IMR-90 (cell line): ENCODE results near the gene DNAJC13. TPM values are rescaled to one million over a fixed set of nuclear protein-coding genes. Genes with fewer than 3 reads are reported as not detected.

Experiments
- ATAC-seq: fragments of 200-7000 bp; cut with Tn5 transposase; 2 replicates; pipeline ENCODE4 v1.9.1; 2020; ENCODE audit warnings: low read depth, mild to moderate bottlenecking, moderate library complexity
- BruUV-seq: library from RNA; stranded (reverse); fragments of 400-500 nt; replicated peaks from 2 replicates; lab custom pipeline; 2021; lab: Mats Ljungman, UMichigan
- CTCF ChIA-PET: fragments of 300-600 bp; formaldehyde crosslinking; extraction: SDS; loops from one replicate; lab custom pipeline; 2021; ENCODE audit warnings: antibody characterized with exemption; lab: Yijun Ruan, JAX
- POLR2A ChIA-PET: fragments of 300-600 bp; sonication (Branson Sonifier 250); formaldehyde crosslinking; loops from one replicate; lab custom pipeline; 2022; ENCODE audit warnings: antibody characterized with exemption; ENCODE audit not compliant: unreplicated experiment; lab: Charles Lee
- DNase-seq: peaks from one replicate; pipeline ENCODE4 v3.0.0; 2013
- H2AFZ ChIP-seq: replicated peaks from 2 replicates; pipeline ENCODE3; 2013; ENCODE audit warnings: low read length, mild to moderate bottlenecking; ENCODE audit not compliant: poor library complexity
- H2AK5ac ChIP-seq: 2 replicates; pipeline ENCODE4 v1.6.1; 2013; ENCODE audit warnings: low read depth, low read length, inconsistent platforms
- H2AK9ac ChIP-seq: replicated peaks from 2 replicates; pipeline ENCODE3; 2013; ENCODE audit warnings: mild to moderate bottlenecking, low read depth, low read length, moderate library complexity; ENCODE audit not compliant: poor library complexity
- H2BK120ac ChIP-seq: 2 replicates; pipeline ENCODE4 v1.6.1; 2013; ENCODE audit warnings: low read depth, low read length, inconsistent platforms
- H2BK15ac ChIP-seq: 3 replicates; pipeline ENCODE4 v1.6.1; 2013; ENCODE audit warnings: low read depth, low read length, inconsistent platforms
- H2BK20ac ChIP-seq: 2 replicates; pipeline ENCODE4 v1.6.1; 2013; ENCODE audit warnings: low read depth, mild to moderate bottlenecking, inconsistent platforms, low read length, moderate library complexity
- H2BK5ac ChIP-seq: 2 replicates; pipeline ENCODE4 v1.6.1; 2013; ENCODE audit warnings: mild to moderate bottlenecking, low read depth, low read length, inconsistent platforms; ENCODE audit not compliant: poor library complexity, severe bottlenecking
- H3K14ac ChIP-seq: replicated peaks from 2 replicates; pipeline ENCODE4 v1.6.1; 2013; ENCODE audit warnings: low read depth, low read length, inconsistent platforms
- H3K18ac ChIP-seq: 2 replicates; pipeline ENCODE4 v1.6.1; 2013; ENCODE audit warnings: low read depth, low read length, control low read depth
- H3K23ac ChIP-seq: 2 replicates; pipeline ENCODE4 v1.6.1; 2013; ENCODE audit warnings: low read depth, low read length, inconsistent platforms
- H3K27ac ChIP-seq: 2 replicates; pipeline ENCODE4 v1.5.1; 2013; ENCODE audit warnings: mild to moderate bottlenecking, control low read depth, low read length; ENCODE audit not compliant: insufficient read depth
- H3K27me3 ChIP-seq: 2 replicates; pipeline ENCODE4 v1.6.1; 2013; ENCODE audit warnings: low read length; ENCODE audit not compliant: control insufficient read depth, insufficient read depth
- H3K36me3 ChIP-seq: 2 replicates; pipeline ENCODE4 v1.6.1; 2013; ENCODE audit warnings: low read length, mixed read lengths; ENCODE audit not compliant: control insufficient read depth, insufficient read depth
- H3K4ac ChIP-seq: 2 replicates; pipeline ENCODE4 v1.6.1; 2013; ENCODE audit warnings: low read depth, low read length, inconsistent platforms
- H3K4me1 ChIP-seq: 2 replicates; pipeline ENCODE4 v1.6.1; 2013; ENCODE audit warnings: low read length, mixed read lengths; ENCODE audit not compliant: control insufficient read depth, insufficient read depth
- H3K4me2 ChIP-seq: 2 replicates; pipeline ENCODE4 v1.6.1; 2013; ENCODE audit warnings: low read depth, mild to moderate bottlenecking, control low read depth, low read length, moderate library complexity
- H3K4me3 ChIP-seq: 2 replicates; pipeline ENCODE4 v1.5.1; 2013; ENCODE audit warnings: low read depth, mild to moderate bottlenecking, control low read depth, low read length, moderate library complexity; ENCODE audit not compliant: insufficient read depth
- H3K56ac ChIP-seq: 2 replicates; pipeline ENCODE4 v1.6.1; 2013; ENCODE audit warnings: low read length, inconsistent platforms; ENCODE audit not compliant: insufficient read depth; ENCODE audit errors: extremely low read depth
- H3K79me1 ChIP-seq, 2 experiments: 2 replicates each; pipeline ENCODE4 v1.6.1; 2013; ENCODE audit warnings: low read length in 2 of 2, inconsistent platforms in 1 of 2, low read depth in 1 of 2
- H3K9ac ChIP-seq: 2 replicates; pipeline ENCODE4 v1.6.1; 2013; ENCODE audit warnings: low read depth, low read length, control low read depth
- H3K9me1 ChIP-seq: 2 replicates; pipeline ENCODE4 v1.6.1; 2013; ENCODE audit warnings: low read length, inconsistent platforms; ENCODE audit not compliant: insufficient read depth
- H3K9me3 ChIP-seq: 2 replicates; pipeline ENCODE4 v1.6.1; 2013; ENCODE audit warnings: low read length; ENCODE audit not compliant: control insufficient read depth, insufficient read depth
- H4K20me1 ChIP-seq: 2 replicates; pipeline ENCODE4 v1.6.1; 2013; ENCODE audit warnings: low read length, inconsistent platforms; ENCODE audit not compliant: insufficient read depth
- H4K5ac ChIP-seq: 2 replicates; pipeline ENCODE4 v1.6.1; 2013; ENCODE audit warnings: mild to moderate bottlenecking, low read depth, low read length, control low read depth
- H4K8ac ChIP-seq, 2 experiments: 2 replicates each; pipeline ENCODE4 v1.6.1; 2013; ENCODE audit warnings: low read depth in 2 of 2, low read length in 2 of 2, control low read depth in 1 of 2, inconsistent platforms in 1 of 2
- H4K91ac ChIP-seq: 2 replicates; pipeline ENCODE4 v1.6.1; 2013; ENCODE audit warnings: low read depth, low read length, inconsistent platforms; ENCODE audit not compliant: insufficient read depth
- BHLHE40 ChIP-seq: fragments of 150-350 bp; IDR thresholded peaks from 2 replicates; pipeline ENCODE4 v1.6.1; 2016; ENCODE audit warnings: mild to moderate bottlenecking, low read depth, low read length
- CEBPB ChIP-seq: IDR thresholded peaks from 2 replicates; pipeline ENCODE4 v1.6.1; 2012; ENCODE audit warnings: low read depth, low read length, improper control_type of control experiment
- CHD1 ChIP-seq: IDR thresholded peaks from 2 replicates; pipeline ENCODE4 v1.6.1; 2012; ENCODE audit warnings: low read depth, low read length, improper control_type of control experiment
- CTCF ChIP-seq: conservative IDR thresholded peaks from 2 replicates; pipeline ENCODE4 v1.5.1; 2012; ENCODE audit warnings: mild to moderate bottlenecking, low read depth, low read length, improper control_type of control experiment
- ELK1 ChIP-seq: fragments of 150-350 bp; IDR thresholded peaks from 2 replicates; pipeline ENCODE4 v1.6.1; 2016; ENCODE audit warnings: low read depth, mild to moderate bottlenecking, low read length, moderate library complexity, borderline replicate concordance
- FOS ChIP-seq: fragments of 150-350 bp; IDR thresholded peaks from 2 replicates; pipeline ENCODE4 v1.6.1; 2016; ENCODE audit warnings: low read depth, low read length
- MAFK ChIP-seq: IDR thresholded peaks from 2 replicates; pipeline ENCODE4 v1.6.1; 2012; ENCODE audit warnings: low read depth, low read length, improper control_type of control experiment
- MAZ ChIP-seq: IDR thresholded peaks from 2 replicates; pipeline ENCODE4 v1.6.1; 2012; ENCODE audit warnings: low read depth, mild to moderate bottlenecking, low read length, improper control_type of control experiment, moderate library complexity, borderline replicate concordance
- MXI1 ChIP-seq: IDR thresholded peaks from 2 replicates; pipeline ENCODE4 v1.6.1; 2012; ENCODE audit warnings: low read depth, mild to moderate bottlenecking, low read length, moderate library complexity, borderline replicate concordance
- NFE2L2 ChIP-seq: fragments of 150-350 bp; IDR thresholded peaks from 2 replicates; pipeline ENCODE4 v1.6.1; 2016; ENCODE audit warnings: low read depth, mild to moderate bottlenecking, low read length
- POLR2A ChIP-seq: IDR thresholded peaks from 2 replicates; pipeline ENCODE4 v1.6.1; 2012; ENCODE audit warnings: mild to moderate bottlenecking, low read depth, low read length
- RAD21 ChIP-seq: IDR thresholded peaks from 2 replicates; pipeline ENCODE4 v1.6.1; 2012; ENCODE audit warnings: low read length, improper control_type of control experiment
- RCOR1 ChIP-seq: IDR thresholded peaks from 2 replicates; pipeline ENCODE4 v1.6.1; 2012; ENCODE audit warnings: mild to moderate bottlenecking, low read length, improper control_type of control experiment; ENCODE audit not compliant: insufficient replicate concordance
- RFX5 ChIP-seq: IDR thresholded peaks from 2 replicates; pipeline ENCODE4 v1.8.0; 2012; ENCODE audit warnings: low read depth, mild to moderate bottlenecking, low read length, moderate library complexity
- SMC3 ChIP-seq: fragments of 150-350 bp; IDR thresholded peaks from 2 replicates; pipeline ENCODE4 v1.6.1; 2016; ENCODE audit warnings: low read depth, mild to moderate bottlenecking, antibody characterized with exemption, low read length, moderate library complexity
- USF2 ChIP-seq: fragments of 150-350 bp; IDR thresholded peaks from 2 replicates; pipeline ENCODE4 v1.6.1; 2017; ENCODE audit warnings: mild to moderate bottlenecking, antibody characterized with exemption, low read length, low read depth
- WGBS, 2 experiments: methylation state at CpG; one replicate each; pipeline versions ENCODE4 v1.1.5 to v1.1.7; 2013; ENCODE audit warnings: missing lambda C conversion rate in 2 of 2; ENCODE audit not compliant: insufficient read length in 1 of 2; ENCODE audit errors: extremely low coverage in 2 of 2; 5-methylcytosine and 5-hydroxymethylcytosine counted together
- dilution Hi-C: fragments of 300-500 bp; cut with HindIII; formaldehyde crosslinking; loops from one replicate; pipeline ENCODE4 v1.14.3; 2018; ENCODE audit warnings: low sequenced_read_pairs; ENCODE audit not compliant: unreplicated experiment
- in situ Hi-C: fragments of 300-500 bp; cut with MboI; formaldehyde crosslinking; loops from 3 replicates; pipeline ENCODE4 v1.14.3; 2019; ENCODE audit warnings: low sequenced_read_pairs, inconsistent platforms, mixed read lengths
- intact Hi-C: fragments of 100-400 bp; cut with micrococcal nuclease; formaldehyde crosslinking; loops from 2 replicates; pipeline ENCODE4 v1.10.0; 2022
- polyA plus RNA-seq, 3 experiments: library from polyadenylated mRNA; depleted of rRNA; stranded (reverse); fragments of >200 nt; gene quantifications; 2 replicates each; pipeline ENCODE4 v1.2.3, GENCODE V29; 2012; ENCODE audit warnings: low replicate concordance in 1 of 3
- total RNA-seq: library from RNA; depleted of rRNA; stranded (reverse); fragments of >200 nt; gene quantifications from 2 replicates; pipeline ENCODE4 v1.2.3, GENCODE V29; 2012

Gene DNAJC13
- total and polyA plus RNA-seq, 2 of the 4 experiments (the other 2 are of a cell fraction), result 16.4 to 48.6 TPM

- Histone ChIP-seq H3K18ac (no peak overlapping the region), H3K27me3 (no peaks in the 10 kb centered on the region), H3K4me3 (no peak overlapping the region), H3K14ac (no peak overlapping the region), H2AK9ac (no peak overlapping the region), H2BK20ac (no peak overlapping the region), H2BK5ac (no peak overlapping the region), H3K23ac (no peak overlapping the region), H3K4me1 (no peaks in the 10 kb centered on the region), H3K9ac (no peak overlapping the region), H3K4me2 (no peak overlapping the region), H3K27ac (no peak overlapping the region), H4K20me1 (no peaks in the 10 kb centered on the region), H2BK15ac (no peak overlapping the region), H3K4ac (no peak overlapping the region), H3K56ac (no peak overlapping the region), H2AK5ac (no peak overlapping the region), H3K36me3 (peaks cover 43% of the 10 kb centered on the region), H3K79me1 (peaks cover 0 to 8% of the 10 kb centered on the region in 2 experiments; a peak in 2 of 4 replicates), H4K91ac (no peak overlapping the region), H2BK120ac (no peak overlapping the region), H3K9me1 (peaks cover 2% of the 10 kb centered on the region; the same call in 1 of the 2 replicates), H3K9me3 (no peaks in the 10 kb centered on the region), H2AFZ (no peak overlapping the region), H4K5ac (no peak overlapping the region), H4K8ac (no peak overlapping the region)
- dilution Hi-C loops (no loop called here), in situ Hi-C loops (loop anchor here (25.0 kb wide), 1 partner anchor 1113 kb away; no protein-coding TSS in a partner anchor), intact Hi-C loops (no loop called here)
- POLR2A ChIA-PET, result no interaction called here
- DNase-seq (no peak), ATAC-seq (no peak)
- no CpG with 5 or more reads among the region's 3 CpGs for WGBS, 2 experiments
- no TSS peak for BruUV-seq
- CTCF ChIA-PET, result interaction anchor here (0.7 kb wide), 1 partner anchor 23 kb away, joined by 3 read pairs; no protein-coding TSS in a partner anchor
- TF ChIP-seq RCOR1, result no peak
- no peak for TF ChIP-seq BHLHE40
- TF ChIP-seq CEBPB, result no peak
- TF ChIP-seq MXI1, result no peak
- TF ChIP-seq POLR2A, result no peak
- no peak for TF ChIP-seq CHD1
- TF ChIP-seq USF2, result no peak
- no peak for TF ChIP-seq MAFK
- no peak for TF ChIP-seq SMC3
- no peak for TF ChIP-seq NFE2L2
- no peak for TF ChIP-seq CTCF
- TF ChIP-seq MAZ, result no peak
- no peak for TF ChIP-seq FOS
- TF ChIP-seq RFX5, result no peak
- TF ChIP-seq ELK1, result no peak
- no peak for TF ChIP-seq RAD21
These were observed 81.8 kb downstream of the DNAJC13 start for GRCh38 chr3:132499071-132499470.
